Cerebellar nuclear complex (tissue), 1 donor: Measurements from ENCODE around the gene TP73.

Experiments used
- DNase-seq, 2 experiments: peaks; one replicate each; lab custom pipeline; 2025; lab: John Stamatoyannopoulos, UW

TP73 gene

DNA sequence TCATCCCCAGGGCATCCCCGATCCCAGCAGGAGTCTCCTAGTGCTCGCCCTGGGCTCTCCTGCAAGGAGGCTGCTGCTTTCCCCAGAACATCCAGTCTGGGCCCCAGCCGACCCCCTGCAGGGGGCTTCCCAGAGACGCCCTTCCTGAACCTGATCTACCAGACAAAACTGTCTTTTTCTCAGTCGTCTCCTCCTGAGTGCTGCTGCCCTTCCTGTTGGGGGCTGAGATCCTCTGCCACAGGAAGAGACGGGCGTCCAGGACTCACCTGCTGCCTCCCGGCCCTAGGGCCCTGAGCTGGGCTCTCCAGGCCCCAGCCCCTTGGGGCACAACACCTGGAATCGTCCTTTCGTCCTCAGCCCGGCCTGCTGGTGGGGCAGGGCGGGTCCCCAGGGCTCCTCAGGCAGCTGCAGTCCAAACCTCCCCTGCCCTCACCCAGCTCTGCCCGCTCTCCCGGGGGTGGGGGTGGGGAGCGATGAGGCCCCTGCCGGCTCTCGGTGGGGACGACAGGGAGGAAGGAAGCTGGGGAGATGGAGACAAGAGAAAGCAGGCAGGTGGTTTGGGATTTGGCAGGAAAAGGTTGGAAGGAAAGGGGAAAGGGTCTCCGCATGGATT is 36.9 kb downstream of the TP73 start:
- no peak for DNase-seq

DNA sequence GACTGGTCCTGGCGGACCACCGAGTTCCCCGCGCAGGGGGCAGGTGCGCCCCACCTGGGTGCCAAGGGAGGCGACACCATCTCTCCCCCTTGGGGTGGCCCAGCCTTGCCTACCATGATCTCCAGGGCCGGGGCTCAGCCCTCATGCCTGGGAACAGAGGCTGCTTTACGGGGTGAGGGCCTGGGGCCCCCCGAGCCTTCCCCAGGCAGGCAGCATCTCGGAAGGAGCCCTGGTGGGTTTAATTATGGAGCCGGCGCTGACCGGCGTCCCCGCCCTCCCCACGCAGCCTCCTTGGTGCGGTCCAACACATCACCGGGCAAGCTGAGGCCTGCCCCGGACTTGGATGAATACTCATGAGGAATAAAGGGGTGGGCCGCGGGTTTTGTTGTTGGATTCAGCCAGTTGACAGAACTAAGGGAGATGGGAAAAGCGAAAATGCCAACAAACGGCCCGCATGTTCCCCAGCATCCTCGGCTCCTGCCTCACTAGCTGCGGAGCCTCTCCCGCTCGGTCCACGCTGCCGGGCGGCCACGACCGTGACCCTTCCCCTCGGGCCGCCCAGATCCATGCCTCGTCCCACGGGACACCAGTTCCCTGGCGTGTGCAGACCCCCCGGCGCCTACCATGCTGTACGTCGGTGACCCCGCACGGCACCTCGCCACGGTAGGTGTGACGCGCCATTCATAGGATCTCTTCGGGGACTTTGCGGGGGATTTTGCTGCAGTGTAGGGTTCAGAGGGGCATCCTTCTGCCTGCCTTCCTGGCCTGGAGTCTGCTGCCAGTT is 38.2 kb downstream of the TP73 start:
- no peak for DNase-seq

DNA sequence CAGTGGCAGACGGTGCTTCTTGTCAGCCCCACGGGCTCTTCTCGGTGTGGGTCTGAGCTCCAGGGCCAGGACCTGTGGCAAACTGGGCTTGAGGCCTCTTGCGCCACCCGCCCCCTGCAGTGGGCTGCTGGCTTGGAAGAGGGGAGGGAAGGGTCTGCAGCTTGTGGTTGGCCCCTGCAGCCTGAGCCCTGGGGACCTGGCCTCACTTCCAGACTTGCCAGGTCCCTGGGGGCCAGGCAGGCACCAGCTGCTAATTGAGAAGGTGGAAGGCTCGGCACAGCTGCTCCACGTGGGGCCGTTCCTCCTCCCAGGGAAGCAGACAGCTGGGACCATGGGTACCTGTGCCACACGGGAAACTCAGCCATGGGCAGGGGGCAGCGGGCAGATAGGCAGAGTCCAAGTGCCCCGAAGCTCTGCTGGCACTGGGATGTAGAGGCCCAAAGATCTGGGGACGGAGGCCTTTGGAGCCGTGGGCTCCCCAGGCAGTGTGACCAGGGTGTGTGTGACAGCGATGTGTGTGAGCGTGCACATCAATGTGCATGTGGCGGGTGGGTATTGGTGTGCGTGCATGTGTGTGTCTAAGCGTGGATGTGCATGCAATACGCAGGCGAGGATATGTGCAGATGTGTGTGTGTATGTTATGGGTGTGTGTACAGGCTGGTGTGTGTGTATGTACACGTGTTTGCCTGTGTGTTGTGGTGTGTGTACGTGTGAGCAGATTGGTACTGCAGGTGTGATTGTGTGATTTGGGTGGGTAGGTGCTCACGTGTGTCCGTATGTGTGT is 39.3 kb downstream of the TP73 start:
- no peak for DNase-seq

DNA sequence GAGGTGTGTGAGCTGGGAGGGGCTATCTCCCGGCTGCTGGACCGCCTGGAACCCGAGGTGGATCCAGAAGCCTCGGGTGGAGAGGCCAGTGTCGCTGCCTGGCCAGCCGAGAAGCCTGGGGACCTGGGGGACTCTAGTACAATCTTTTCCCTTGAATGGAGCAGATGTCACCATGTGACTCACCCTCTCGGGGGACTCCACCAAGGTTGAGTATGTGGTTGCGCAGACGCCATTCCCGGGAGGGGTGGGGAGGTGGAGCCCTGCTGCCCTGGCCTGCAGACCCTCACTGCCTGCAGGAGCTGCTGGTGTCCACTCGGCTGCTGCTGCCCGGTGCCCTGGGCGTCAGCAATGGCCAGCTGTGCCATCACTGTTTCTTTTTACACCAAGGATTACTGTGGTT is 40.3 kb downstream of the TP73 start:
- no peak for DNase-seq

DNA sequence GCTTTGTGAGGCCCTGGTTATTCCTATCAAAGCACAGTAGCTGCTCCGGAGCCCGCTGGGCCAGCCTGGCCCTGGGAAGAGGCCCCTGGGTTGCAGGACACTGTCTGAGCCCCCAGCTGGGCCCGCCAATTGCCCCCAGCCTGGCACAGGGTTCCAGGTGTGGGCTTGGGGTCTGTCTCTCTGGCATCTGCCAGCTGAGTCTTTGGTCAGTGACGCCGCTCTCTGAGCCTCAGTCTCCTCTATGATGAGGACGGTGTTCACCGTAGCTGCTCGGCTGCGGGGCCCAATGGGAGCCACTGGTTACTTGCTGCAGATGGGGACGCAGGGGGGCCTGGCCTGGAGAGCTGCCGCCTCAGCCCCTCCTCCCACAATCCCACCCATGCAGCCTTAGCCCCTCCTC is 41.0 kb downstream of the TP73 start:
- DNase-seq: no peak

DNA sequence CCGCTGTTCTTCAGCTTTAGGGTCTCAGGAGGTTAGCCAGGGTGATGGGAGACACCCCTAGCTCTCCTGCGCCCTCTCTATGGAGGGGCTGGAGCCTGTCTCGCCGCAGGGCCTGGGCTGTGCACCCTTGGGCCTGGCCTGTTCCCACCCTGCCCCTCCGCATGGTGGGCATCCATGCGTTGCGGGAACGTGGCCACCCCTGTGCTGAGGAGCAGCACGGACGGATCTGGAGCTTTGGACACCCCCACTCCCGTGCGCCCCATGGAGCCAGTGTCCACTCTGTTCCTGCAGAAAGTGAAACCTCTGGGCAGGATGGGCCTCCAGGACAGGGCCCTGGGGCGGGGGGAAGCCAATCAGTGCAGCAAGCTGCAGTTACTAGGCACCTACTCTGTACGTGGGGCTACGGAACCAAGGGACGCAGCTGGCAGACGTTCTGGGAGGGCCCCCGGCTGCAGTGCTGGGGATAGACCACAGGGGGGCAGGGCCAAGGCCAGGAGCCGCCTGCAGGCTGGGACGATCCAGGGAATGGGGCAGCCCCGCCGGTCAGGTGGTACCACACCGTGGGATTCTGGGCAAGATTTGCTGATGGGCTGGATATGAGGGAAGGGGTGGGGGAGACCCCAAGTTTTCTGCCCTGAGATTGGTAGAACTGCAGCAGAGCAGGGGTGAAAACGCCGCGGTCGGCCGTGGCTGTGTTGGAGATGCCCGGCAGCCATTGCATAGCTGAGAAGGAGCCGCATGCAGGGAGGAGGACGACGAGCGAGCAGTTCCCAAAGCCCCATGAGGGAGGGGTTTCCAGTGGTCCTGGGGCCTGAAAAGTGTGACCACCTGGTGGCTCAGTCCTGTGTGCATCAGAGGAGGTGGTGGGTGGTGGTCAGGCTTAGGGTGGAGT is 43.3 kb downstream of the TP73 start:
- no peak for DNase-seq

DNA sequence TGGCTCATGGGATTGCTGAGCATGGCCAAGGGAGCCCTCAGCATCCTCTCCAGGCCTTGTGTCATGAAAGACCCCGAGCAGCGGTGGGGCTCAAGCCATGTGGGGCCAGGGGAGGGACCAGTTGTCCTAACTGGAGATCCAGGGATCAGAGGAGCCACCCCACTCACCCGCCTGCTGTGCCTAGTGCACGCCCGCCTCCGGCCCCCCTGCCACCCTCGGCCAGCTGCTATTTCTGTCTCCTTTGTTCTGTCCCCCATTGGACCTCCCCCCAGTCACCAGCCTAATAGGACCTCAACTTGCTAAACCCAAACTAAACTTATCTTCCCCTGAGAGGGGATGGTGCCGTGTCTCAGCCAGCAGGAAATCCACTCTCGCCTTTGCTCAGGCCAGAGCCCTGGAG is 44.4 kb downstream of the TP73 start:
- DNase-seq: no peak

DNA sequence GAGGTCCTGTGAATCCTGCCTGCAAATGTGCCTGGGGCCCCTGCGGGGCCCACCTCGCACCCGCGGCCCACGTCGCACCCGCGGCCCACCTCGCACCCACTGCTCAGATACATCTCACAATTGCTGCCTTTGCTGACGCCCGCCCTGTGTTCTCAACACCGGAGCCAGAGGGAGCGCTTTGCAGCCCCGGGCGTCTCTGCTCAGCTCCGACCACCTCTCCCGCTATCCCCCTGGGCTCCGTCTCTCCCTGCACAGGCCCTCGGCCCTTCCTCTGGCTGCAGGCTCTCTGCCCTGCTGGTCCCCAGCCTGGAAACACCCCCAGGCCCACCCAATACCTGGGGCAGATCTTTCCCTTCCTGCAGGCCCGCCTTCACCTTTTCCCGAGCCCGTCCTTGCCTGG is 44.8 kb downstream of the TP73 start:
- DNase-seq: no peak

DNA sequence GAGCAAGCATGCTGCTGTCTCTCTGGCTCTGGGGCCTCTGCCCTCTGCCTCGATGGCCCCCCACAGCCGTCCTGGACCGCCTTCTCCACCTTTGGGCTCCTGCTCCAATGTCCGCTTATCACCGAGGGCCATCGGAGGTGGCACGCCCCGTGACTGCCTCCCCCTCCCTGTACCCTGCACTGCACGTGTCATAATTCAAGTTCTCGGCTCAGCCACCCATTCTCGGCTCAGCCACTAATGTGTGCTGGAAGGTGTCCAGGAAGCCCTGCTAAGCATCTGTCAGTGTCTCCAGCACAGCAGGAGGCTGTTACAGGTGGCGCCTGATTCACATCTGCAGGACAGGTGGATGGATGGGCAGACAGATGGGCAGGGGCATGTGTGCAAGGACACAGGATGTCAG is 45.5 kb downstream of the TP73 start:
- DNase-seq: no peak

DNA sequence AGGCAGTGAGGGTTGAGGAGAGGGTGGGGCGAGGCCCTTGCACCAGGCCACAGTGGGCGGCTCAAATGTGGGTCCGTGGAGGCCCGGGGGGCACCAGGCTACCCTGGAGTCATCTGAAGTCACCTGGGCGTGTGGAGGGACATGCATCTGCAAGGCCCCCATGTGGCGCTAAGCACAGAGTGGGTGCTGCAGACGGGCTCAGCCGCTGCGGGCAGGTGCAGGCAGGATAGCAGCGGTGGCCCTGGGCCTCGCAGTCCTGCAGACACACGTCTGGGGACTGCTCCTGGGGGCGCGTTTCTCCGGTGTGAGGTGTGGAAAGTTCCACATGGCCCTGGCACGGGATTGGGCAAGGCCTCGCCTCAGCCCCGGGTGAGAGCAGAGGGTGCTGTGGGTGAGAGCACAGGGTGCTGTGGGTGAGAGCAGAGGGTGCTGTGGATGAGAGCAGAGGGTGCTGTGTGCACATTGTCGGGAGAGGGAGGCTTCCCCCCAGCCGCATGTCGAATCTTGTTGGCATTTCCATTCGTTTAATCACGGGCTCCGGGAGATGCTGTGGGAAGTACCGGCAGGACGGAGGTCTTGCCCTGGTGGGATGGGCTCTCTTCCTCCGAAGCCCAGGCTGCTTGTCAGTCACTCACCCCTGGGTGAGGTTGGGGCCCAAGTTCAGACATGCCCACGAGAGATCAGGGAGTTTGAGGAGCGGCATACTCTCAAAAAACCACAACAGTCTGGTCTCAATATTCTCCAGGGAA is 46.5 kb downstream of the TP73 start:
- DNase-seq: no peak

DNA sequence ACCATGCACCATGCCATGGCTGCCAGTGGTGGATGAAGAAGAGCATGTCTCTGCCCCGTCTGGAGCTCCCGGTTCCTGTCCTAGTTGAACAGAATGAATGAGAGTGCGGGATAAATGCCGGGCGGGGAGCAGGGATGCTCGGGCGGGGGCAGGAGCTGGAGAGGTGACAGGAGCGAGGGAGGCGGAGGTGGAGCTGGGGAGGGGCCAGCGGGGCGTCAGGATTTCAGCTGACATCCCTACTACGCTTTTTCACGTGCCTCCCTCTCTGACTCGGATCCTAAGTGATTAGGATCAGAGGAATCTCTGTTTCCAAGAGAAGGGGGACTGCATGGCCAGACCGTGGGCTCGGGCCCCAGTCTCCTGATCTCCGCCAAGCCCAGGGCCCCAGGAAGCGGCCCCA is 47.3 kb downstream of the TP73 start:
- DNase-seq: no peak

DNA sequence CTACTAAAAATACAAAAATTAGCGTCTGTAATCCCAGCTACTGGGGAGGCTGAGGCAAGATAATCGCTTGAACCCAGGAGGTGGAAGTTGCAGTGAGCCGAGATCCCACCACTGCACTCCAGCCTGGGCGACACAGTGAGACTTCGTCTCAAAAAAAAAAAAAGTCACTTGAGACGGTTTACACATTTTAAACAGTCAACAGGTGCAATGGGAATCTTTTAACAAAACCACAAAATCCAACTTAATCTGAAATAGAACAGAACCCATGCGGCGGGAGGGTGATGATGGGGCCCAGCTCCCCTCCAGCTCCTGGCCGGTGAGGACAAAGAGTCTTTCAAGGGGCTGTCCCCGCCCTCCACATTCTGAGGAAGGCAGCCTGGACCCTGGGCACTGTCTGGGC is 48.3 kb downstream of the TP73 start:
- no peak for DNase-seq

DNA sequence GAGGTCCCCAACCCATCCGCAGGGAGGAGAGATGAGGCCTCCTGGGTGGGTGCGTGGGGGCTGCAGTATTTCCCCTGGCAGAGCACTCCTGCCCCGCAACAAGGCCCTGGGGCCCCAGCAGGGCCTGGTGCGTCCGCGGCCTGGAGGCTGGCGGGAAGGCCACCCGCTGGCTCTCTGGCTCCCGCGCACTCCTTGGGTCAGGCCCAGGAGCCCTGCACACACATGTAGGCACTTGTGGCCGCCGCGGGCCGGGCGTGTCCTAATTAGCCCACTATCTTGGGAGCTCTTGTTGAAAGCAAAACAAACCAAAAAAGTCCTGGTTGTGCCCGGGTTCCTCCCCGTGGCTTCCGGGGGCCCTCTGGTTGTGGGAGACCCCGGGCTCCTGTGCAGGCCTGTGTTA is 50.2 kb downstream of the TP73 start:
- no peak for DNase-seq

DNA sequence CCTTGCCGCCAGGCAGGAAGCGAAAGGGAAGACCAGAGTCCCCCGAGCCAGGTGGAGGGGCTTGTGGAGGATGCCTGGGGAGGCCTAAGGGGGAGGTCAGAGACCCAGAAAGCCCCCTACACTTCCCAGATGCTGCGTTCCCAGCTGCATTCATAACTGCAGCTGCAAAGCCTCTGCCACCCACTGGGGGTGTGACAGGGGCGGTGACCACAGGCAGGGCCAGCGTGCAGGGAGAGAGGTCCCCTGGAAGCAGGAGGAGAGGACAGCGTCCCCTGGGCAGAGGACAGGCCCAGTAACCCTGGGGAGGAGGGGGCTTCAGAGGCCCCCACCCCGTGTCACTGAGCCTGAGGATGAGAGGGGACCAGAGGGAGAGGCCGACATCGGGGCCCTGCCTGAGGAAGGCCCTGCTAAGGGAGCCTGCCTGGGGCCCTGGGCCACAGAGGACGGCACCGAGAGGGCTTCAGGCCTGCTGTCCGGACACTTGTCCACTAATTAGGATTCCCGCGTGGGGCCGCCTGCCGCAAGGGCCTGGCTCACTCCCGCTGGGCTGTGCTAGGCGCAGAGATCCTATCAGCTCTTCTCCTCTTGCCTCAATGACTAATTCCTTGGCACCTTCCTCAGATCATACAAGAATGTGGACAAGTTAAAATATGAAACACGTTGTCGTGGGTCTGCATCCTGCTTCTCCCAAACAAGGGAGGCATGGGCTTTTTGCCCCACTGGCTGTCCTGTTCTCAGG is 50.8 kb downstream of the TP73 start:
- DNase-seq: no peak

DNA sequence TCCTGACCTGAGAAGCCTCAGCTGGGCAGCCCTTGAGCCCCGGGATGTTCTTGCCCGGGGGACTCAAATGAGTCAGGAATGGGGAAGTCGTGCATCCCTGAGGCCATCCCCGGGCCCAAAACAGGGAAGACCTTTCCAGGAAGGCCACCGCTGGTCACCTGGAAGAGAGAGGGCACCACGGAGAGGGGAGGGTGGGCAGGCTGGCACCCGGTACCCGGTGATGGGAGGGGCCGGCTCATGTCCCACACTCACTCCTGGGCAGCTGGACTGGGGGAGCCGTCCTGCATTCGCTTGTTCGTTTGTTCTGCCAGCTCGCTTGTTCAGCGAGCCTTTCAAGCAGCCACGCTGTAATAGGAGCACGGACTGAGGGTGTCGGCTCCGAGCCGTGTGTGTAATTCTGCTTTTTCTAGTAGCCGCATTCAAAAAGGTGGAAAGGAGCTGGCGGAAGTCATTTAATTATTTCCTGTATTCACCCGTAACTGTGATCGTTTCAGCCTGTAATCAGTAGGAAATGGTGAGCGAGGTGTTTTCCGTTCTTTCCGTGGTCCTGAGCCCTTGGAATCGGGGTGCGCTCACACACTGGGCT is 51.6 kb downstream of the TP73 start:
- DNase-seq: no peak

DNA sequence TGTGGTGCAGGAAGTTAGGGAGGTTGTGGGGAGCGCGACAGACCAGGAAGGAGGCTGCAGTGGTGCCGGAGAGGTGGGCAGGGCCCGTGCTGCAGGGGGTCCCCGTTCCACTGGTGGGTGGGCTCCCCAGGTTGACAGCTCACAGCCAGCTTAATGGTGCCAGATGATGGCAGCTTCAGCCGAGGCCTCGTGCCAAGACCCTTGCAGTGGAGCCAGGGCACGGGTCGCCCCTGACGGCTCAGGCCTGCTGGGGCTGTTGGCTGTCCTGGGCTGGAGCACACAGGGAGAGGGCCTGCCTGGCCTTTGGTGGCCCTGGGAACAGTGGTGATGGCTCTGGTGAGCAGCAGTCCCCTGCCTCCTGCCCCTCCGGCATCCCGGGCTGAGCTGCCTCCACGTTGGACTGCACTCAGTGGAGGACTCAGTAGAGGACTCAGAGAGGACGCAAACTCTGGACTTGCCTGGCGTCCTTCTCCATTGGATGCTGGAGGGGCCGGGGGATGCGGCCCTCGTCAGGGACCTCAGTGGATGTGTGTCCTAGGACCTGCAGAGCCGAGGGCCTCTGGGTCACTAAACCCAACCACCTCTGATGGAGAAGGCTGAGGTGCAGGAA is 53.1 kb downstream of the TP73 start:
- no peak for DNase-seq

DNA sequence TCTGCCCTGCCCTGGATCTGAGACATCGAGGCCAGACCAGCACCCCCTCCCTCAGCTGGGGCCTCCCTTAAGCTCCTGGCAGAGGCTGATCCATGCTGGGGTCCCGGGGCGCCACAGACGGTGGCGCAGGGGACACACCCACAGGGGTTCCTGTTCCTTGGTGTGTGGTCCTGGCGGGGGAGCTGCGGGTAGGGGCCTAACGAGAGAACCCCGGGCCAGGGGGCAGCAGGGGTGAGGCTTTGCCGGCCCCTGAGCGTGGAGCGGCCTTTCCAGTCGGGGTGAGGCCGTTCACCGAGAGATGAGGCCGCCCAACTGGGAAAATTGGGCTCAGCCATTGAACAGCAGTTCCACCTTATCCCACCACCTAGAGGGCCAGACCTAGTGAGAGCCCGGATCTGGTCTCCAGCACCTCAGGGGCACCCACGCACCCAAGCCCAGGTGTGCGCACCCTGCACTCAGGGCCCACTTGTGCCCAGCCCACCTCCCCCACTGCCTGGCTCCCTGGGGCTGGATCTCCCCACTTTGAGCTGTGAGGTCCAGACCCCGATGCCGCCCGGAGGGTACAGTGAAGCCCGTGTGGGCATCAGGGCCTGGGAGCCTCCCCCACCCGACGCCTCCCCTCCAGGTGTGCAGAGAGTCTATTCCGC is 54.5 kb downstream of the TP73 start:
- no peak for DNase-seq

DNA sequence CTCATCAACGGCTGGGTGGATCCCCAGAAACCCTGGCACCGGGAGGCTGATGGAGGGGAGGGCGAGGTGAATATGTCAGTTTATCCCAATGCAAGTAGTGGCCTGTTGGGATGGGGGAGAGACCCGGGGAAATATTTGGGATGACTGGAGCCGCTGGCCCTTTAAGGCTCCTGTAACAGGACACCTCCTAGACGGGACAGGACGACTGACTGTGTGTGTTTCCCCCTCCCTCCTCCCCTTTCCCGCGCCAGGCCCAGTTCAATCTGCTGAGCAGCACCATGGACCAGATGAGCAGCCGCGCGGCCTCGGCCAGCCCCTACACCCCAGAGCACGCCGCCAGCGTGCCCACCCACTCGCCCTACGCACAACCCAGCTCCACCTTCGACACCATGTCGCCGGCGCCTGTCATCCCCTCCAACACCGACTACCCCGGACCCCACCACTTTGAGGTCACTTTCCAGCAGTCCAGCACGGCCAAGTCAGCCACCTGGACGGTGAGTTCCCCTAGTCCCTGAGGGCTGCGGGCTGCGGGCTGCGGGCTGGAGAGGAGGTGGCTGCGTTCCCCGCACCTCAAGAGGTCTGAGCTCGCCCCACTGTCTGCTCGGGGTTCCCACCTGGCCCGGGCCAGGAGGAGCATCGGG is 55.1 kb downstream of the TP73 start:
- DNase-seq: no peak

DNA sequence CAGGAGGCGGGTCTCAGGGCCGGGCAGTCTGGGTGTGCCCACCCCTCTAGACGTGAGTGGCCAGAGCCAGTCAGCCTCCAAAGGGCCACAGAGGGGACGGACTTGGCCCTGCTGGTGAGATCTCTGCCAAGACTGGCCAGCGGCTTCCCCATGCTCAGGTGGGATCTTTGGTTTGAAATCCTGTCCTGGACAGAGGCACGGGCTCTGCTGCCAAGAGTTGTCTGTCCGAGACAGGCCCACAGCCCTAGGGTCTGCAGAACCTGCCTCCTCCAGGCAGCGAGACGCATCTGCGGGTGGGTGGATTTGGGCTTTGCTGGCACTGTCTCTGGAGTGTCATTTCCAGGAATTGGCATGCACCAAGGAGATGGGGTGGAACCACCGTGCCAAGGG is 55.6 kb downstream of the TP73 start:
- no peak for DNase-seq
